Activated CD8-positive, alpha-beta memory T cell treated with anti-CD3 and anti-CD28 coated beads, Interleukin-2, amount 50 U/mL, for 48 hours (primary cell): ENCODE data around the gene ENPP1.
A peak's percentile ranks its signal among the peaks of the same experiment; 100 is the strongest.
"Not testable (repeated sequence)": the region's sequence is repeated elsewhere in the genome, so short reads cannot be mapped to it uniquely, and the experiment has no call there.

ENCODE experiments used
- DNase-seq: peaks from one replicate; pipeline ENCODE4 v3.0.0-alpha.2; 2020

ENPP1 gene

DNA sequence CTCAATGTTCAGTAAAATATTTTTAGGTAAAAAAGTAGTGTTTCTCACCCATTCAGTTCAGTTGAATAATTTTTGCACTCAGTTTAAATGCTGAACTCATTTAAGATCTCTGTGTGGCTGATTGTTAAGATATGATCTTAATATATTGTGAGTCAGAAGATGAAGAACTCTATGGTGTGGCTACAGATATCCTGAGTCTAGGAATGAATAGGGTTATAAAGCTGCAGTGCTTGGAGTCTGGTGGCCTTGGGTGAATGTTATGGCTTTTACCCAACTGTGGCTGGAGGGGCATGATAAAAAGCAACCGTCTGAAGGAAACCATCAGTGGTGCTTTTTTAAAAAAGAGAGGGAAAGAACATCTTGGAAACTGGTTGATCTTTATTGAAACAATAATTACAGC, 77.4 kb downstream of the ENPP1 start:
- no peak for DNase-seq

DNA sequence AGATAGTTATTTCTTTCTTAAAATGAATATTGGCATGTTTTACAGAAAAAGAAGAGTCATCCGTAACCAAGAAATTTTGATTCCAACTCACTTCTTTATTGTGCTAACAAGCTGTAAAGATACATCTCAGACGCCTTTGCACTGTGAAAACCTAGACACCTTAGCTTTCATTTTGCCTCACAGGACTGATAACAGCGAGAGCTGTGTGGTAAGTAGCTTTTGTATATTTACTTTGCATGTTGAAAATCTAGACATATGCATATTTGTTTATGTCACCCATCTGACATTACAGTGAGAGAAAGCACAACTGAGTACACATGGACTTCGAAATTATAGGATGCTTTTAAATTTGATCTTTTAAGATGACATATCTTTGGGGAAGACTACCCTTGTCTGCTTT, 78.7 kb downstream of the ENPP1 start:
- DNase-seq, result no peak

DNA sequence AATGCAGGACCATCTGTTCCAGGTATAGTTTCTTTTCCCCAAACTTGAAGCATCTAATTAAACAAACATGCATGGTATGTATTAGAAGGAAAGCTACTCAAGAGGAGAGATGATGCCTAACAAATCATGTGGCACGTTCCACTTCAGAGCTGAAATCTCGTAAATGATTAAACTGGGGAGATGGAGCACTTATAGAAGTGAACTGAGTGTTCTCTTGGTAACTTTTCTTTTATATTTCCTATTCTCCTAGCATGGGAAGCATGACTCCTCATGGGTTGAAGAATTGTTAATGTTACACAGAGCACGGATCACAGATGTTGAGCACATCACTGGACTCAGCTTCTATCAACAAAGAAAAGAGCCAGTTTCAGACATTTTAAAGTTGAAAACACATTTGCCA, 82.3 kb downstream of the ENPP1 start:
- DNase-seq, result no peak

DNA sequence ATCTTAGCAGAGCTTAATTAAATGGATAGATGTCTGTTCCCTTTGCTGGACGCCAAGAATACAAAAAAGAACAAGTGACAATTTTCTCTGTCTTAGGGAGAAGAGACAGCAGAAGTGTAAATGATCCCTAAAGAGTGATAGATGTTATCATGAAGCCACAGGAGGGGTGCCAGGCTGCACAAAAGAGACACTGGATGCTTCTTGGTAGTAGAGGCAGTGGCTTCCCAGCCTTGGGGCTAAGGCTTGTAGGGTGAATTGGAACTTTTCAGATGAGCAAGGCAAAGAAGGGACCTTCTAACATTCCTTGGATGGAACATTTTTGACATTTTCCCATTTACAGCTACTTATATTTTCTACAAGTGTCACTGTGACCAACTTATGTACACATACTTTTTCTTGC, 85.4 kb downstream of the ENPP1 start:
- DNase-seq, result no peak

DNA sequence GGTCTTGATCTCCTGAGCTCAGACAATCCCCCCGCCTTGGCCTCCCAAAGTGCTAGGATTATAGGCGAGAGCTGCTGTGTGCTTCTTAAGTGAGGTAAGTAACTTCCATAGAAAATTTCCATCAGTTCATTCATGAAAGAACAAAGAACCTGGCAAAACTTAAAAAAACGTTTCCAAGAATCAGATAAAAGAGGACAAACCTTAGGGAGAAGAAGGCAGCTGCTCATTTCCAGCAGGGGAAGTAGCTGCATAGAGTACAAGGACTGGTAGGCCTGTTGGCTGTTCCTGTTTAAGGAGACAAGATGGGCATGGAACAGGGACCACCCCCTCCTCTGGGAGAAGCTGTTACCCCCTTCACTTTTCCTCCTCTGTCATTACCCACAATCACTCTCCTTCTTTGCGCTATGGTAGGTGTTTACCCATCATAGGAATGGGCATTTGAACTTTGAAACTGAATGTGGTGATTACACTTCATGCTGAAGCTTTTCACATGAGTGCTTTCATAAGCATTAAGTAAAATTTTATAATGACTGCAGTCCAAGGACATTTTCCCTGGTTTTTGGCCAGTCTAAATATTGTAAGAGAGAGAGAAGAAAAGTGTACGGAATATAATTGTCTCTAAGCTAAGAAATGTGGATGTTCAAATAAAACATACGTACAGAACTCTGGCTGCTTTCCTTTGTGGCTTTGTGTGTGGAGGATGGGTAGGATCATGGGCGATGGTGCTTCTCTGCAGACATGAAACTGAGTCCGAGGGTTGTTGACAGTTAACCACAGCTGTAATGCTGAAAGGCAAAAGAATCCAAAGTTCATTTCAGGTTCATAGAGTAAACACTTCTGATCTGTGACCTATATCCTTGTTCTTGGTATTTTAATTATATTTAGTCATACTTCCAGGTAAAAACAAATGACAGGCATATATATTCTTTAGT, 86.9 kb downstream of the ENPP1 start:
- DNase-seq, result no peak

DNA sequence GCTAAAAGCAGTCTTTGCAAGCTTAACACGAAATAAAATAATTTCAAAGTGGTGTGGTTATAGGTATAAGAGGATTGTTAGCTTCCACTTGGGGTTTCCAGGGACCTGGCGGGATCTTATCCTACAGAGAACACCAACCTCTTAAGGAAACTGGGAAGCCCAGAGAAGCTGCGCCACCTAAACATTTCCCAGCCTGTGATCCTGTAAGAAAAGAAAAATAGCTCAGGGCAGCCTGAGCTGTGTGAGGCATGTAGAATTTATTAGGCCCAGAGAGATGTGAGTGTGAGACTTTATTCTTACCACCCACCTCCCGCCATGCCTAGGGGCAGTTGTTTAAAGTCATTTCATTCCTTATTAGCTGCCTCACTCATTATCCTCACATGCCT, 89.2 kb downstream of the ENPP1 start:
- DNase-seq, result no peak

DNA sequence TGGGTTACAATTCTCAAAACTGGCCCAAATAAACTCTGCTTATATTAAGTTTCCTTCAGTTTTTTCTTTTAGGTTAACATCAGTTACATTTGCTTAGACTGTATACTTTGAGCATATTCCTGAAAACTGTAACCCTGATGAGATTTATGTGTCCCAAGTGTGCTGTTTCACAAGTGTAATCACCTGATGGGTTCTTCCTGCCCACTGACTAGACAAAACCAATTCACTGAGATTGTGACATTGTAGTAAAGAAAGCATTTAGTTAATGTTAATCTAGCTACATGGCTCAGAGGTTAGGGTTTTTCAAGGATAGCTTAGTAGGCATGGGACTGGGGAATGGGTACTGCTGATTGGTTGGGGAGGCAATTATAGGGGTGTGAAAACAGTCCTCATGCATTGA, 89.8 kb downstream of the ENPP1 start:
- no peak for DNase-seq

DNA sequence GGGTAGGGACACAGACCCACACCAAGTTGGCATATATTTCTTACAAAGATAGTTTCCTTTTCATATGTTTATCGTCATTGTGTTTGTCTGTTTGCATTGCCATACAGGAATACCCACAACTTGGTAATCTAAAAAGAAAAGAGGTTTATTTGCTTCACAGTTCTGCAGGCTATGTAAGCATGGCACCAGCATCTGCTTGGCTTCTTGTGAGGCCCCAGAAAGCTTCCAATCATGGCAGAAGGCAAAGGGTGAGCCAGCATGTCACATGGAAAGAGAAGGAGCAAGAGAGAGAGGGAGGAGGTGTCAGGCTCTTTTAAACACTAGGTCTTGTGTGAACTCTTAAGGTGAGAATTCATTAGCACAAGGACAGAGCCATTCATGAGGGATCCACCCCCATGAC, 90.9 kb downstream of the ENPP1 start:
- no peak for DNase-seq

DNA sequence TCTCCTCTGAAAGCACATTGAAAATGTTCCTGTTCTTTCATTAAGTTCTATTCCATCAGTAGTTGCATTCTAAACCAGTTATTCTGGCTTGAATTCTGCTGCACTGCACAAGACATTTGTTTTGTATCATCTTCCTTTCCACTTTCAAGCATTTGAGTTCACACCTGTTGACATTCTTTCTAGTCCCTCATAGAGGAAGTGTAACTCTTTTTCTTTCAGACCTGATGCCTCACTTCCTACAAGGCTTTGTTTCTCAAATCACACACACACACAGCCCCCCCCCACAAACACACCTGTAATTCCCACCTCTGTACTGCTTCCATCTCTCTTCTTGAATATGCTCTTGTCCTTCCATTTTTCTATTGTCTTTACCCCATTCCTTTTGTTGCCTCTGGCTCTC, 92.4 kb downstream of the ENPP1 start:
- no peak for DNase-seq

DNA sequence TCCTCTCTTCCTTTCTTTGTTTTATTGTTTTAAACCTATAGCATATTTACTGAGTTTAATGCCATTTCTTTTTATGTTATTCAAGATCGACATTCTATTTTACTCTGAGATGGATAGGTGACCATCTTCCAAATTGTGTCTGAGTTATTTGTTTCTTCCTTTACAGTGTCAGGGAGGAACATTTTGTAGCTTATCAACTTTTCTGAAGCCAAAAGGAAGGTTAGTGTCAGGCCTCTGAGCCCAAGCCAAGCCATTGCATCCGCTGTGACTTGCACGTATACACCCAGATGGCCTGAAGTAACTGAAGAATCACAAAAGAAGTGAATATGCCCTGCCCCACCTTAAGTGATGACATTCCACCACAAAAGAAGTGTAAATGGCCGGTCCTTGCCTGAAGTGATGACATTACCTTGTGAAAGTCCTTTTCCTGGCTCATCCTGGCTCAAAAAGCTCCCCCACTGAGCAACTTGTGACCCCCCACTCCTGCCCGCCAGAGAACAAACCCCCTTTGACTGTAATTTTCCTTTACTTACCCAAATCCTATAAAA, 93.6 kb downstream of the ENPP1 start:
- DNase-seq, result not testable (repeated sequence)

DNA sequence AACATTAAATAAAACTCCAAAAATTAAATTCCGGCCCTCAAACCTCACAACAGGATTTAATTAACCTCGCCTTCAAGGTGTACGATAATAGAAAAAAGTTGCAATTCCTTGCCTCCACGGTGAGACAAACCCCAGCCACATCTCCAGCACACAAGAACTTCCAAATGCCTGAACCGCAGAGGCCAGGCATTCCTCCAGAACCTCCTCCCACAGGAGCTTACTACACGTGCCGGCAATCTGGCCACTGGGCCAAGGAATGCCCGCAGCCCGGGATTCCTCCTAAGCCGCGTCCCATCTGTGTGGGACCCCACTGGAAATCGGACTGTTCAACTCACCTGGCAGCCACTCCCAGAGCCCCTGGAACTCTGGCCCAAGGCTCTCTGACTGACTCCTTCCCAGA, 95.9 kb downstream of the ENPP1 start:
- not testable (repeated sequence) for DNase-seq

DNA sequence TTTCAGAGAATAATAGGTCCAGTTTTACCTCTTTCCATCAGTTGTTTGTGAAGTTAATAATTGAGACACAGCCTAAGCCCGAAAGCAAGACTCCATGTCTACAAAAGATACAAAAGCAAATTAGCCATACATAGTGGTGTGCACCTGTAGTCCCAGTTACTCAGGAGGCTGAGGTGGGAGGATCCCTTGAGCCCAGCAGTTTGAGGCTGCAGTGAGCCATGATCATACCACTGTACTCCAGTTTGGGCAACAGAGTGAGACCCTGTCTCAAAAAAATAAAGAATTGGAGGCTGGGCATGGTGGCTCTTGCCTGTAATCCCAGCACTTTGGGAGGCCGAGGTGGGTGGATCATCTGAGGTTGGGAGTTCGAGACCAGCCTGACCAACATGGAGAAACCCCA, 101.0 kb downstream of the ENPP1 start:
- DNase-seq, result not testable (repeated sequence)

DNA sequence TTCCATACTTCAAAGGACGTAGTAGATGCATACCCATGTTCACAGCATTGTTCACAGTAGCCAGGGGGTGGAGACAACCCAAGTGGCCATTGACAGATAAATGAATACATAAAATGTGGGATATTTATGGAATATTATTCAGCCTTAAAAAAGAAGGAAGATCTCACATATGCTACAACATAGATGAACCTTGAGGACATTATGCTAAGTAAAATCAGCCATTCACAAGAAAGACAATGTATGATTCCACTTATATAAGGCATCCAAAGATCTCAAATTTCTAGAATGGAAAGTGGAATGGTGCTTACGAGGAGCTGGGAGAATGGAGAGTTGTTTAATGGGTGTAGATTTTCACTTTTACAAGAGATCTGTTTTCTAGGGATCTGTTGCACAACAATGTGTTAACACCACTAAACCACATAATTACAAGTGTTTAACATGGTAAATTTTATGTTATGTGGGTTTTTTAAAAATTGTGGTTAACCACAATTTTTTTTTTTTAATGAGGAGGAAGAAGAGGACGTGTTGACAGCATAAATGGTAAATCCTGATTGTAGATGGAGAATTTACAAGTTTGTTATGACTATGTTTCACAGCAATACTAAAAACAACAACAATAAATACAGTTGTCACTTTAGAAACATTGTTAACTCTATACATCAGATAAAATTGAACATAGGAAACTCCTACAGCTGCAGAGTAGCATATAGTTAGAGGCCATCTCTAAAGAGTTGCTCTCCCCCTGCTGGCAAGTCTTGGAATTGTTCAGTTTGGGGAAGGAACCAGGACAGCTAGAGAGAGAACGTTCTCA, 101.8 kb downstream of the ENPP1 start:
- peak; percentile 87 for DNase-seq

DNA sequence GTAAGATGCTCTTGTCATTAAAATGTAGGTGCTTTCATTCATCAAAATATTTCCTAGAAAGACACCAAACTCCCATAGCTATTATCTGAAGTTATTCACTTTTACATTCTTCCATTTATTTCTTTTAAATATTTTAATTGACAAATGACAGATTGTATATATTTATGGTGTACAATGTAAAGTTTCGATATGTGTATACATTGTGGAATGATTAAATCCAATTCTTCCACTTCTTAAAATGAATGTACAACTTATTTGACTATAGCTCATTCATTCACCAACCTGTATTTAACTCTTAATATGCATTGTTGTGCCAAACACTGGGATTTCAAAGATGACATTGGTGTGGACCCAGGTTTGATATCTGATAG, 102.4 kb downstream of the ENPP1 start:
- no peak for DNase-seq

DNA sequence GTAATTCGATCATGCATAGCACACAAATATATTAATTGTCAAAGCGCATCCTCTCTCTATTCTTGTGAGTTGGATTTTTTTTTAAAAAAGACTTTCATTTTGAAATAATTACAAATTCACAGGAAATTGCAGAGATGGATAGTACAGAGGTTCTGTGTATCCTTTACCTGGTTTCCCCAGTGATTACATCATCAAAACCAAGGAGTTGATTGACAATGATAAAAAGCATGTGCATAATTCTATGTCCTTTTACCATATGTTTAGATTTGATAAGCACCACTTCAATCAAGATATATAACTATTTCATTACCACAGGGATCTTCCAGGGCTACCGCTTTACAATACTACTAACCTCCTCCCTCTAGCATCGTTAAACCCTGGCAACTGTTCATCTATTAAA, 103.1 kb downstream of the ENPP1 start:
- no peak for DNase-seq

DNA sequence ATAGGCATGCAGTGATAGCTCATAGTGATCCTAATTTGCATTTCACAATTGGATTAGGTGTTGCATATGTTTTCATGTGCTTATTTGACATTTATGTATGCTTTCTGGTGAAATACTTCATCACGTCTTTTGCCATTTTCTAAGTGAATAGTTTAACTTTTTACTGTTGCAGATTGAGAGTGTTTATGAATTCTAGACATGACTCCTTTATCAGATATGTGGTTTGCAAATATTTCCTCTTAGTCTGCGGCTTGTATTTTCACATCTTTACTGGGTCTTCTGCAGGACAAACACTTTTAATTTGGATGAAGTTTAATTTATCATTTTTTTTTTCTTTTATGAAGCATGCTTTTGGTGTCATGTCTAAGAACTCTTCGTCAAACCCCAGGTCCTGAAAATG, 104.1 kb downstream of the ENPP1 start:
- no peak for DNase-seq

DNA sequence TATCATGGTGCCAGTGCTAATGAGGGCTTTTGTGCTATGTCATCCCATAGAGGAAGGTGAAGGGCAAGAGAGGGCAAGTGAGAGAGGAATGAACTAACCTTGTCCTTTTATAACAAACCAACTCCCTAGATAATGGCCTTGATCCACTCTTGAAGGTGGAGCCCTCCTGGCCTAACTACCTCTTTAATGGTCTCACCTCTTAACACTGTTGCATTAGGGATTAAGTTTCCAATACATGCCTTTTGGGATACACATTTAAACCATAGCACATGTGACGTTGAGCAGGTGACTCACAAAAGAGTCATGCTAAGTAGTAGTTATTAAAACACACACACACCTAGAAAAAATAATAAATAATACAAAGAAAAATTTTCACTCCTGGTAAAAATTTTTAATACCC, 106.4 kb downstream of the ENPP1 start:
- DNase-seq, result no peak

DNA sequence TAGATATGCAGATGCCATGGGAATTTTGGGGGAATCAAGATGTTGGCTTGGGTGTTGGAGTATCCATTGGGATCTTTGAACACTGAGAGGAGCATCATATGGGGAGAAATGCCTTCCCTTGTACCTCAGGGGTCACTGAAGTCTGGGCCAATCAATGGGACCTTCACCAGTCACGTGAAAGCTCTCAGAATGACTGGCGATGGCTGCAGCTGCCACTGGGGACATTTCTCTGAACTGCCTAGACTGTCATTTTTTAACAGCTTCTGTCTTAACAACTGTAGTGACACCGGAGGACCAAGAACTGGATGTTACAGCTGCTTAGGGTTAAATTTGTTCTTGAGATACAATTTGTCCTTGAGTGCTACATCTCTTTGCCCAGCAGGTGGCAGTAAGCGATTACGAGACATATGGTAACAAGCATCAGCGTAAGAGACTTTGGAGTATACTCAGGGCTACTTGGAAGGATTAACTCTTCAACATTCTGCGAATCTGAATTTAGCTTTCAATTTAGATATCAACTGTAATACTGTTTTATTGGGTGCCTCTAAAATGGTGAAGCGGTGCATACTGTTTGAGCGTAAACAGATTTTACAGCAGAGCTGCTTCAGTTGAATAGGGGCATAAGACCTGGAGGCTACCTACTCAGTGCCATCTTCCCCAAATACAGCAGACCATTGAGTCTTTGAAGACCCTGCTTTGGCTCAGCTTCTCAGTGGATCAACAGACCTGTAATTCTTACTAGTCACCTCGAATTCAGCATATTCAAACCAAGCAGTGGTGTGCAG, 107.3 kb downstream of the ENPP1 start:
- peak; percentile 57 for DNase-seq

DNA sequence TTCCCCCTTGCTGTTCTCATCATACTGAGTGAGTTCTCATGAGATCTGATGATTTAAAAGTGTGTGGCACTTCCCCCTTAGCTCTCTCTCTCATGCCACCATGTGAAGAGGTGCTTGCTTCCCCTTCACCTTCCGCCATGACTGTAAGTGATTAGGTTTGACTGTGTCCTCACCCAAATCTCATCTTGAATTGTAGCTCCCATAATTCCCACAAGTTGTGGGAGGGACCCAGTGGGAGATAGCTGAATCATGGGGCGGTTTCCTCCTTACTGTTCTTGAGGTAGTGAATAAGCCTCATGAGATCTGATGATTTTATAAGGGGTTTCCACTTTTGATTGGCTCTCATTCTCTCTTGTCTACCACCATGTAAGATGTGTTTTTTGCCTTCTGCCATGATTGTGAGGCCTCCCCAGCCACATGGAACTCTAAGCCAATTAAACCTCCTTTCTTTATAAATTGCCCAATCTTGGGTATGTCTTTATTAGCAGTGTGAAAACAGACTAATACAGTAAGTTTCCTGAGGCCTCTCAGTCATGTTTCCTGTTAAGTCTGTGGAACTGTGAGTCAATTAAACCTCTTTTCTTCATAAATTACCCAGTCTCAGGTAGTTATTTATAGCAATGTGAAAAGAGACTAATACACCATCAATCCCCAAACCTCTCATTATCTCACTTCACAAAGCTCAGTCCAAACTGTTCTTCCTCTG, 108.4 kb downstream of the ENPP1 start:
- not testable (repeated sequence) for DNase-seq

DNA sequence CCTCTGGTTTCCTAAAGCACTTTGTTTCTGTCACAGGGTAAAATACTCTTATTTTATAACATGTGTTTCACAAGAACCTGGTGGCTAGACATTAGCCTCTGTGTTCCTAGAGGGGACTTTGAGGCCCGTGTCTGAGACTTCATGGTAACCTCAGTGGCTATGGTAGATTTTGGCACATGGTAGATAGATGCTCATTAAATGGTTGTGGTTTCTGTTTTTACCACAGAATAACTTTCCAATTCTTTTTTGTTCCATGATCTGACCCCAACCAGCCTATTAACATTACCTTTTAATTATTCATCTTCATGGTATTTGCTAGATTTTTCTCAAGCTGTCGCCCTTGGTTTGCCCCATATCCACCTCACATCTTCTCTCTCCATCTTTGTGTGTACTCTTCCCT, 109.0 kb downstream of the ENPP1 start:
- no peak for DNase-seq

DNA sequence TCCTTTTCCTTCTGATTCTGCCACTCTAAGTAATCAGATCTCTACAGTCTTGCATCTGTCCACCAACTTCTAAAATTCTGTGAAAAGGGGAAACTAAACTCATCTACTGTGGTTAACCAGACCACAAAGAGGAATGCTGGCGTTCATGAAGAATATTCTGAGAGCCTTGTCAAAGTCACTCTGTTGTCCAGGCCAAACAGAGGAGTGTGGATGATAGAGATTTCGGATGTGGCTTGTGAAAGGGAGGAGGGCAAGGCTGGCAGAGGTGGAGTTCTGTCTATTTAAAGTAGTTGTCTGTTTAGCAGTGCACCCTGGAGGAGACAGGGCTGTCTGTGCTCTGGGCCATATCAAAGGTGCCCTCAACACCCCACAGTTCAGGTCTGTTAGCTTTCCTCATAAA, 109.5 kb downstream of the ENPP1 start:
- no peak for DNase-seq
